ENCODE data around the gene POU2F1.
"Not testable (repeated sequence)": the region's sequence is repeated elsewhere in the genome, so short reads cannot be mapped to it uniquely, and the experiment has no call there.

Gene POU2F1

DNA sequence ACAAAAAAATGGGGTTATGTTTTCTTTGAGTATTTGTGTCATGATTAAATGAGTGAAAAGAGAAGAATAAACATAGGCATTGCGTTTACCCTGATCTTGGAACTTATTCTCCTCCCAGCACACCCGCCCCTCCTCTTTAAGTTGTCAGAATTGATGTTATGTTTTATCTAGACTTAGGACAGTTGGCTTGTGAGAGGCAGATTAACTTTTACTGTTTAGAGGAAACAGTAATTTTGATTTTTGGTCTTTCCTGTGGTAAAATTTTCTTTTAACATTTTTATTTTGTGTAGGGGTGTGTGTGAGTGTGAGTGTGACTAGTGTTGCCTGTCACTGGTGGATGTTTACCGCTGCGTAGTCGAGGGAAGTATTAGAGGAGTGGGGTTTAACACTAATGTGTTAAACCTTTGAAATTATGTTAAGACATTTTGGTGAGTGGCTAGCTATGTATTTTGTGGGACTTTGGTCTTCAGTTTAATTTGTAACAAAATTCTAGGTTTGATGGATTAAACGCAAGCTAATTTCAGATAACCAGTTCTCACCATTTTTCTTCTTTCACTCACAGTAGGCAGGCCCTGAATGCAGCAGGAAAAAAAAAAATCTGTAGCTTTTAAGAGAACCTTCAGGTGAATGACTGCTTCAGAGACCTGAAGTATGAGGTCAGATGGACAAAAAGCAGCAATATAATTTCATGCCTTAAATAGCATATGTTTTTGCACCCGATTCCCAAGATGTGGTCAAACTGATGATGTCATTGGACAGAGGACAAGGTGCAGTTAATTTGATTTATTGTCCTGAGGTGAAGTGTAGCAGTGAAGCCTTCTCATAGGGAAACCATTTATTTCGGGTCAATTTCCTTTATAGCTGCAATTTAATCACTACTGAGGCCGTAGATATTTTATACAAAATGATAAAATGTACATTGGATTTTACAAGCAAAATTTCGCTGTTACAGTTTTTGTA, 2.7 kb downstream of the POU2F1 start:
- TF ChIP-seq, protein P1, sequence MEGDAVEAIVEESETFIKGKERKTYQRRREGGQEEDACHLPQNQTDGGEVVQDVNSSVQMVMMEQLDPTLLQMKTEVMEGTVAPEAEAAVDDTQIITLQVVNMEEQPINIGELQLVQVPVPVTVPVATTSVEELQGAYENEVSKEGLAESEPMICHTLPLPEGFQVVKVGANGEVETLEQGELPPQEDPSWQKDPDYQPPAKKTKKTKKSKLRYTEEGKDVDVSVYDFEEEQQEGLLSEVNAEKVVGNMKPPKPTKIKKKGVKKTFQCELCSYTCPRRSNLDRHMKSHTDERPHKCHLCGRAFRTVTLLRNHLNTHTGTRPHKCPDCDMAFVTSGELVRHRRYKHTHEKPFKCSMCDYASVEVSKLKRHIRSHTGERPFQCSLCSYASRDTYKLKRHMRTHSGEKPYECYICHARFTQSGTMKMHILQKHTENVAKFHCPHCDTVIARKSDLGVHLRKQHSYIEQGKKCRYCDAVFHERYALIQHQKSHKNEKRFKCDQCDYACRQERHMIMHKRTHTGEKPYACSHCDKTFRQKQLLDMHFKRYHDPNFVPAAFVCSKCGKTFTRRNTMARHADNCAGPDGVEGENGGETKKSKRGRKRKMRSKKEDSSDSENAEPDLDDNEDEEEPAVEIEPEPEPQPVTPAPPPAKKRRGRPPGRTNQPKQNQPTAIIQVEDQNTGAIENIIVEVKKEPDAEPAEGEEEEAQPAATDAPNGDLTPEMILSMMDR (IDR thresholded peaks at IDR 0.05; ENCODE audit: low read depth, low read length): no peak
- no peak for DNase-seq (ENCODE audit: extremely low read depth, low read depth)

DNA sequence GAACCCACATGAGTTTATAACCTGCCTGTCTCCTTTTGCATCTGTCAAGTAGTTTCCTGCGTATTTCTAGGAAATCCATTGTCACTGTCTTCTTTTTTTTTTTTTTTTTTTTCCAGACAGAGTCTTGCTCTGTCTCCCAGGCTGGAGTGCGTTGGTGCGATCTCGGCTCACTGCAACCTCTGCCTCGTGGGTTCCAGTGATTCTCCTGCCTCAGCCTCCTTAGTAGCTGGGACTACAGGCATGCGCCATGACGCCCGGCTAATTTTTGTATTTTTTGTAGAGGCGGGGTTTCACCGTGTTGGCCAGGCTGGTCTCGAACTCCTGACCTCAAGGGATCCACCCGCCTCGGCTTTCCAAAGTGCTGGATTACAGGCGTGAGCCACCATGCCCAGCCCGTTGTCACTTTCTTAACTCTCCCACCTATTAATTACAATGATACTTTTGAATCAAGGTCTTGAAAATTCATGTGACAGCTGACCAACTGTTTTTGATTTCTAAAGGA, 4.1 kb downstream of the POU2F1 start:
- DNase-seq (ENCODE audit: extremely low read depth, low read depth): not testable (repeated sequence)

DNA sequence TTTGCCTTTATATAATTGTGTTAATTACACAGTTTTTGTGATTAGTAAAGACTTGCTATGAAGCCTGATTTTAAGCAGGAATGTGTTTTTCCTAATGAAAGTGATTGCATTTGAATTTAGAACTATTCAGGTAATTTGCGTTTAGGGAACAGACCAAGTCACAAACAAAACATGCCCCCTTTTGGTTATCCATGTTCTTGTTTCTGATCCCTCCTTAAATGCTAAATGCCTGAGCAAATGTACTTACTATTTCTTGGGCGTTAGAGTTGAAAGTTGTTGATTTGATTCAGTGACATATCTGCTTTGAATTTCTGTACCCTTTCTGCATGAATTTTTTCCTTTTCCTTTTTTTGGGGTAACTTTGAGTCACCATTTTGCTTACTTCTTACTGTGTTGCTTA, 5.2 kb downstream of the POU2F1 start:
- TF ChIP-seq, protein P1 (IDR thresholded peaks at IDR 0.05; ENCODE audit: low read depth, low read length): no peak

DNA sequence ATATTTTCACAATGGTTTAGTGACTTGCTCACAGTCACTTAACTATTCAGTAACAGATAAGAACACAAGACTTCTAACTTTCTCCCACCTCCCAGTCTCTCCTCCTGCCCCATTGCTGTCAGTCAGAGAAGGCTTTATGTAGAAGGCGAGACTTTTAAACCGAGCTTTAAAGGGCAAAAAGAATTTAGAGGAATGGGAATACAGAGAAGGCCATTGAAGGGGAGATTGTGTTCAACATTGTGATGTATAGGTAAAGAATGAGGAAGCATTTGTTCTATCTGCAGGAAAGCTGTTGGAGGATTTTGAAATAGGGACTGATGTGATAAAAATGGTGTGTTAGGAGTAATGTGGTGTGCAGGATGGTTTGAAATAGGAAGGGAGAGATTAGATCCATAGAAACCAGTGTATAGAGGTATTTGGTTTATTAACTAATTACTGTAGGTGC, 7.3 kb downstream of the POU2F1 start:
- TF ChIP-seq, protein P1 (IDR thresholded peaks at IDR 0.05; ENCODE audit: low read depth, low read length): no peak
- DNase-seq (ENCODE audit: extremely low read depth, low read depth): no peak

More for the DNA sequence above, 5.2 kb downstream of the POU2F1 start:
- no peak for DNase-seq (ENCODE audit: extremely low read depth, low read depth)

DNA sequence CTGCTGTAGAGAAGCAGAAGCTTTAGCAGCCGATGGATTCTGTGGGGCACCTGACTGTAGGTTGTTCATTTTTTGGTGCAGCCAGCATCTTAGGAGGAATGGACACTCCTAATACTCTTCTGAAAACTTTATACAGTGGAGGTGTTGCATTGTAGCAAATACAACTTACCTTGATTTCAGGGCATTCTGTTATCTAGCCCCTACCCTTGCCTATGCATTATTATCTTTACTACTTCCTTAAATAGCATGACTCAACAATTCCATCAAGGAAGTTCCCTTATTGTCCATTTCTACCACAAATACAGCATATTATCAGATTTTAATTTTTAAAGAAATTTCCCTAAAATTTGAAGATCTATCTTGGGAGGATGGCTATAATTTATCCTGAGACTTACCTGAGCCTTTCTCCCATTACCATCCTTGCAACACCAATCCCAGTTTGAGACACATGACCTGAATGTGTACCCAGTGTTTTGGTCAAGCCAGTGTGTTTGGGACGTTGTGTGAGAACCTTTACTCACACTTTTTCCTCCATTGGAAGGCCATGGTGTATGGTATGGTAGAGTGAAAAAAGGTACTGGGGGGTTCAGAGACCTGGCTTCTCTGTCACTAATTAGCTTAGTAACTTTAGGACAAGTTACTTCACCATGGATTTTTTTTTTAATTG, 9.2 kb downstream of the POU2F1 start:
- DNase-seq (ENCODE audit: extremely low read depth, low read depth): no peak
- TF ChIP-seq, protein P1 (IDR thresholded peaks at IDR 0.05; ENCODE audit: low read depth, low read length): no peak

DNA sequence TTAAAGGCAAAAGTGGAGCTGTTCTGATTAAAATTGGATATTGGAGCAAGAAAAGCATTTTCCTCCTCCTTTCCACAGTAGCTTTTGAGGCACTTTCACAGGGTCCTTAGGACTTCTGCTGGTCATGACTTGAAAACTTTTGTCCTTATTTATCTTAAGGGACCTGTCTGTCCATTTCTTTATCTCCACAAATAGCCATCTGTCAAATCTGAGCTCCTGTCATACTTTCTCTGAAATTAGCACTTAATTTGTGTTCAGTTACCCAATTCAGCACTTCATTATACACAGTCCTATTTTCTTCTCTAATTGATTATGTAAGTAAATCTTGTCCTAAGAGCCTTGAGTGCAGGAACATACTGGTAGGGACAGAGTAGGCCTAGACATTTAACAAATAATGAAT, 9.8 kb downstream of the POU2F1 start:
- DNase-seq (ENCODE audit: extremely low read depth, low read depth): no peak
- TF ChIP-seq, protein P1 (IDR thresholded peaks at IDR 0.05; ENCODE audit: low read depth, low read length): no peak

DNA sequence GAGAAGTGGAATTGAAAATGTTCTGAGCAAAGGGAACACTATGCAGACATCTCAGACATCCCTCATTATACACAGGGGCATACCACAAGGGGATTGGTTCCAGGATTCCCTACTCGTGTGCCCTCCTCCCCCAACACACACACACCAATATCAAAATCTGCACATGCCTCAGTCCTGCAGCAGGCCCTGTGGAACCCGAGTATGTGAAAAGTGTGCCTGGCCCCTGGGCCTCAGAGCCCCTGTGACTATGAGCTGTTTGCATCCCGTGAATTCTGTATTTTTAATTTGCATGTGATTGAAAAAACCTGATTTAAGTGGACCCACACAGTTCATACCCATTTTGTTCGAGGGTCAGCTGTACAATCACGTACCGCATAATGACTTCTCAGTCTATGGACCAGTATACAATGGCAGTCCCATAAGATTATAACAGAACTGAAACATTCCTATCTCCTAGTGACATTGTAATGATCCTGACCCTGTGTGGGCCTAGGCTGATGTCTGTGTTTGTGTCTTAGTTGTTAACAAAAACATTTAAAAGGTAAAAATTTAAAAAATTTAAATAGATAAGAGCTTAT, 11.3 kb downstream of the POU2F1 start:
- DNase-seq (ENCODE audit: extremely low read depth, low read depth): no peak
- TF ChIP-seq, protein P1 (IDR thresholded peaks at IDR 0.05; ENCODE audit: low read depth, low read length): no peak
